ENCODE data around the gene PHF14. TPM values are rescaled to one million over a fixed set of nuclear protein-coding genes. Genes with fewer than 3 reads are reported as not detected.

Gene PHF14
- polyA plus RNA-seq, 3 donors = 10.2 to 23.1 (median 12.6) TPM

DNA sequence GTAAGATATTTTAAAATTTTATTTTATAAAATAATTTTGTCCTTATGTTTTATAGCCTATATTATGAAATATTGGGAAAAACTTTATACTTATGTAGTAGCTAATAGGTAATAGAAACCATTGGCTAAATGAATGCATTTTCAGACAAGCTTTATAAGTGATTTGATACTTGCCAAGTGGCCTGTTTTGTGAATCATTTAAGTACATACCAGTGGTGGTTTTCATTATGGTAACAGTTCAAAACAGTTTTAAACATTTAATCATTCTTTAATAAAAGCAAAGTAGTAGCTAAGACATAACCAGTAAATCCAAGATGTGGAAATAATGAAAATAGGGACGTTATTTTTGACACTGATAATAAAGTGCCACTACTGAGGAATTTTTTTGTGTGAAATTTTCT, 182.2 kb downstream of the PHF14 start:
- no peak overlapping the region for H3K27ac ChIP-seq (ENCODE audit: low read depth, low read length)
- WGBS, 3 donors = 68 to 80% (median 74%) methylated on average over 1 of the region's 1 CpG

DNA sequence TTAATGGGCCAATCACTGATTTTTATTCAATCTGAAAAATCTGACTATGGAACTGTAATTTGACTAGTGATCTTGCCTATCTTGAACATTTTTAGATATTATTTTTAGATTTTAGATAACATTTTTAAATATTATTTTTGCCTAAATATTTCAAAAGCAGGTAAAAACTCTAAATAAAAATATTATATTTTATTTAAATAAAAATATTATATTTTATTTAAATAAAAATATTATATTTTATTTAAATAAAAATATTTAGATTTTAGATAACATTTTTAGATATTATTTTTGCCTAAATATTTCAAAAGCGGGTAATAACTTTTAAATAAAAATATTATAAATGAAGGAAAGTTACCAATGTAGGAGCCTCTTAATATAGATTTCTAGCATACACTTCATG, 187.8 kb downstream of the PHF14 start:
- WGBS, 3 donors = 97 to 98% (median 98%) methylated on average over 1 of the region's 1 CpG
- H3K27ac ChIP-seq (ENCODE audit: low read depth, low read length) = no peak overlapping the region

DNA sequence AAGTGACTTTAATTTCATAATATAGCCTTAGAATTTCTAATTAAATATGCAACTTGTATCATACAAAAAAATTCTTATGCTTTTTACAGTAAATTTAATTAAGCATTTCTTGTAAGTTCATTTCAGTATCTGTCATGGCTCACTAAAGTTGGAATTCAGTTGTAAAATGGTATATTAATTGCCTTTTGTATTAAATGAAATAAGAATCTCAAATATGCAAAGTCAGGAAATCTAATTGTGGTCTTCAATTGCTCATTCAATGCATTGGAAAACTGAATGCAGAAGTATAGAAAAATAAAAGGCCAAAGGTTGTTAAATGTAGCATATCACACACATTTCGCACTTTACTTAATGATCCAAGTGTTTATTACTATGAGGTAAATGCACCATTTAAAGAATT, 189.5 kb downstream of the PHF14 start:
- 97 to 100% (median 98%) methylated on average over 1 of the region's 1 CpG for WGBS, 3 donors
- H3K27ac ChIP-seq (ENCODE audit: low read depth, low read length) = no peak overlapping the region

DNA sequence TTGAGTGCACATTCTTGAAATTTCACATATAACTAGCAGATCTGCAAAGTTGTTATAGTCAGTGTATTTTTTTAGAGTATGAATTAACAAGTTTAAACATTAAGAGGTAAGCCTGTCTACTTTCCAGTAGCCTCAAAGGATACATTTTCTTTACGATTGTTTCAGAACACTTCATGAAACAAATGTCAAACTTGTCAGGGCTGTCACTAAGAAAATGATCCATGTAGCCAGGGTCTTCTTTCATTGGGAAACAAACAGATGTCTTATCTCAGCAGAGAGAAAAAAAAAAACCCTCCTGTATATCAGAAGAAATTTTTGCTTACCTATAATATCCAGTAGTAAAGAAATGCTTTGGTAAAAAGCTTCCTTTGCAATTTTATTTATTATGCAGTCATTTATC, 192.4 kb downstream of the PHF14 start:
- no peak overlapping the region for H3K27ac ChIP-seq (ENCODE audit: low read depth, low read length)
- 77 to 90% (median 88%) methylated on average over 1 of the region's 1 CpG for WGBS, 3 donors

DNA sequence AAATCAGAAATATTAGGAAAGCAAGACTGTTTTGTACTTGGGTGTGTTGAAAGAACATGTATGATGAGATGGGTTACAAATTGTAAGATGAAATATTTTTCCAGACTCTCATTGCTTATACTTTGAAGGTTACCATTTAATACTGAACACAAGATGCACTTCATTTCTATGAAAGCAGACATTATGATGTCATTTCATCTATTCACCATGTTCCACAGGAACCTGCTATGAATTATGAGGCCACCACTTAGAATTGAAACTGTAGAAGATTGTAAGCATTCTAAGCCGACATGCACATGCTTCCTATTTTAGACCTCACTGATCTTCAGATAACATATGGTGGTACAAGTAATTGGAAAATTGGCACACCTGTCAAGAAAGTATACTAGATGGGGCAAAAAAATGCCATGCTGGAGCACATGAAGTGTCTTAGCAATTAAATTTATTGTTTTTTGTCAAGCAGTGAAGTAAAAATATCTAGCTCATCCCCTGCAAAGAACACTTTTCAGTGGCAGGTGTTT, 195.0 kb downstream of the PHF14 start:
- no peak overlapping the region for H3K27ac ChIP-seq (ENCODE audit: low read depth, low read length)
- WGBS, 3 donors = 62 to 86% (median 73%) methylated on average over 1 of the region's 1 CpG

DNA sequence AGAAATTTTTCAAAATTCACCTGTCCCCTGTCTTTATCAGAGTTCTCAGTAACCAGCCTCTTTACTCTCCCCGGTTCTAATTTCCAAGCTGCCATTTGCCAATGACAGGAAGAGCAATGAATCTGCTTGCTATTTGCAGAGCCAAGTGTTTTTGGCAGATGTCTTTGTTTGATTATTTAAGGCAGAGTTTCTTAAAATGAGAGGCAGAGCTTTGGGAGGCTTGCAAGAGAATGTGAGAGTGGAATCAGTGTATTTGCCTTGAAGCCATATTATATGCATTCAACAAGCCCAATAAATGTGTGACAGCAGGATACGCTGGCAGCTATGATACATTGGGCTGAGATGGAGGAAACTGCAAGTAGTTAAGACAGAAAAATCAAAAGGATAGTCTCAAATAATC, 196.5 kb downstream of the PHF14 start:
- H3K27ac ChIP-seq (ENCODE audit: low read depth, low read length) = no peak overlapping the region

DNA sequence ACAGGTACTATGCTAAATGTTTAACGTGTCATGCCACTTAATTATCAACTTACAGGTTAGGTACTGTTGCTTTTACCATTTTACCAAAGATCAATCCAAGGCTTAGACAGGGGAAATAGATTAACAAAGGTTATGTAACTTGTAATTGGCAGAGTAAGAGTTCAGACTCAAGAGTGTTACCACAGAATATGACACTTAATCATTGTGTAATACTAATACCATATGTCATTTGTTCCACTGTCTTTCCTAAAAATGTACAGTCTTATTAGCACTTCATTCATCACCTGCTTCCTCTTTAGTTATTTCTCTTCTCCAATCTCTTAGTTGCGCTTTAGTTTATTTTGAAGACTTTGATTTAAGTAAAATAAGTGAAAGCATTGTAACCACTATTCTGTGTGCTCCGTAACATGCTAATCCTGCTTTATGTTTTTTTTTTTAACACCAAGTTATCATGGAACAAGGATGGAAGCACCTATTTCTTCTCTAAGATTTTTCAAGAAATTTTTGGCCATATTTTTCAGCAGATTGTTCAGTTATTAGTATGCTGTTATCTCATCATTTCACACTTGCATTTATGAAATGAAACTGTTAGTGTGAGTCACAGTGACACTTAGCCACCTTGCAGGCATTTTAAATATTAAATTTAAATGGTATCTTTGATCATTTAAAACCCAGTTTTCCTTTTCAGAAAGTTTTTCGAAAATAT, 197.3 kb downstream of the PHF14 start:
- WGBS, 3 donors = 87 to 92% (median 88%) methylated on average over 4 of the region's 4 CpGs
- H3K27ac ChIP-seq (ENCODE audit: low read depth, low read length) = no peak overlapping the region

More for the DNA sequence above, 196.5 kb downstream of the PHF14 start:
- WGBS, 3 donors = 54 to 55% (median 55%) methylated on average over 2 of the region's 2 CpGs

DNA sequence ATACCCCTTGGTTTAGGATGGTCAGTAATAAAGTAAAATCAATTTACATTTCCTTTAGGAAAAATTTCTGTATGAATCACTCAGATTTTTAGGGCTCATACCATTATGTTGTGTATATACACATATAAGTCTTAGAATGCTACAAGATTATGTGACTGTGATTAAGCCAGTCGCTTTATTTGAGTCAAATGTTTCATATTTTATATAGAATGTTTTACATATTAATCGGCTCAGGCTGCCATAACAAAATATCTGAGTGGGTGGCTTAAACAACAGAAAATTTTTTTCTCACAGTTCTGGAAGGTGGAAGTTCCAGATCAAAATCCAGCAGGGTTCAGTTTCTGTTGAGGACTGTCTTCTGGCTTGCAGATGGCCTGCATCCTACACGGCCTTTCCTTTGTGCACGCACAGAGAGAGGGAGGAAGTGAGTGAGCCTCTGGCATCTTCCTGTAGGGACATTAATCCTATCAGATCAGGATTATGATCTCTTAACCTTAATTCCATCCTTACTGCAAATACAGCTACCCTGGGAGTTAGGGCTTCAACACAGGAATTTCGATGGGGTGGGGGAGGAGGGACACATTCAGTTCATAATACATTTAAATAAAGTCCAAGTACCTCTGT, 198.0 kb downstream of the PHF14 start:
- H3K27ac ChIP-seq (ENCODE audit: low read depth, low read length) = no peak overlapping the region
- 78 to 94% (median 82%) methylated on average over 5 of the region's 5 CpGs for WGBS, 3 donors

DNA sequence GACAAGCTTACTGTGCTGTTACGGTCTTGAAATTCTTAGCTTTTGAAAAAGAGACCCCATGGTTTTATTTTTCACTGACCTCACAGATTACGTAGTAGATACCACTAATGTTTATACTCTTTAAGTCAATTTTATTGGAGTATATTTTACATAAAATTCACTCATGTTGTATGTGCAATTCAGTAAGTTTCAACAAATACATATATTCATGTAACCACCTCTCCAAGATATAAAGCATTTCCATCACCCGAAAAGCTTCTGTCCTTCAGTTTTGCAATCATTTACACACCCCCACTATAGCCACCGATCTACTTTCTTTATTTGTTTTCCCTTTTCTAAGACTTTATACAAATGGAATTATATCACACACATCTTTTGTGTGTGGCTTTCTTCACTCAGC, 199.2 kb downstream of the PHF14 start:
- 87 to 94% (median 92%) methylated on average over 4 of the region's 4 CpGs for WGBS, 3 donors
- no peak overlapping the region for H3K27ac ChIP-seq (ENCODE audit: low read depth, low read length)

DNA sequence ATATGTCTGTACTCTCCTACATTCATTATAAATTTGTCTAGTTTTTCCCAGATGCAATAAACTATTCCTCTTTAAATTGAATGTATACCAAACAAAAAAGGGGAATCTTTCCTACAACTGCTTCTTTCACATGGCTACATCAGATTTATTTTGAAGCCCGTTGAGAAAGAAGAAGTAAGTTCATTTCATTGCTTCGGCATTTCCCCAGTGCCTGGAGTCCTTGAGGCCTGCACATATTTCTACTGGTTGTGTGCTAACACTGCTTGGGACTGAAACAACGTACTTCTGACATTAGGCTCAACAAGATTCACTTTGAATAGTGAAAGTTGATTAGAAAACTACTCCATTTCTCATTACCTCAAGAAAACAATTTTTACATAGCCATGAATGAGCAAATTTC, 201.7 kb downstream of the PHF14 start:
- 56 to 80% (median 58%) methylated on average over 3 of the region's 3 CpGs for WGBS, 3 donors
- H3K27ac ChIP-seq (ENCODE audit: low read depth, low read length) = no peak overlapping the region

DNA sequence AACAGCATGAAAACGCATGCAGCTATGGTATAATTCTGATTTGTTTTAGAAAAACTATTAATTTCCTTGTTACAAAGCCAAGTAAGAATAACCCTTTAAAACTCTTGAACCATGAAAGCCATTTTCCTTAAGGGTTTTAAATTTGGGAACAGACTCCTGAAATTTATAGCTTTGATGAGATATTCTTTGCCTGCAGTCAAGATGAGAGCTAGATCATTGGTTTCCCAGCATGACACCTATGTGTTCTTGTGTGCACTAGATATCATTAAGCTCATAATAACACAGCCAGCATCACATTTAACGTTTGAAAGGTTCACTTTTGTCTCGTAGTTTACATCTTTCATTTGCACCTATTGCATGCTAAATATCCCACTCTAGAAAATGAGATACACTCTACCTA, 202.2 kb downstream of the PHF14 start:
- H3K27ac ChIP-seq (ENCODE audit: low read depth, low read length) = no peak overlapping the region
- WGBS, 3 donors = 44 to 75% (median 73%) methylated on average over 3 of the region's 3 CpGs

DNA sequence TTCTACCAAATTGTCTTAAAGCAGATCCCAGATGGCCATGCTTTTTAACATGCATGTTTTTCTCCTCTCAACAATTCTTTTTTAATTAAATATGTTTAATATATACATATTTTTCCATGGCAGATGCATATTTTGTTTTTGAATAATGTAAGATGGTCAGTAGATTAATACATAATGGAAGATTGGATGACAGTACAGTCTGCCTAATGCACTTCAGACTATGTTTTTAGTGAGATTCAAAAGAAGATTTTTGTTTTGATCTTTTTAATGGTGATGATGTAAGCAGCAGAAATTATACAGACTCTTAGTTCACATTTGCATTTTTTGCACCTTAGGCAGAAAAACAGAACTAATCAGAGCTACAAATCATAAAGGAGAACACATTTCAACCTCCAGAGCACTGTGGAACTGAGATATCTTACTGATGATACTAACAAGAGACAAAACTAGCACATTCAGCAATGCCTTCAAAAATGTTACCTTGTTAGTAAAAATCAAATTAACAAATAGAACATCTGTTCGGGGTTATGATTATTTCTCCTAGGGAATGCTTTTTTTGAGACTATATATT, 203.4 kb downstream of the PHF14 start:
- no peak overlapping the region for H3K27ac ChIP-seq (ENCODE audit: low read depth, low read length)
- whole genome bisulfite sequencing, 3 donors = 86 to 88% (median 86%) methylated on average over 1 of the region's 1 CpG

DNA sequence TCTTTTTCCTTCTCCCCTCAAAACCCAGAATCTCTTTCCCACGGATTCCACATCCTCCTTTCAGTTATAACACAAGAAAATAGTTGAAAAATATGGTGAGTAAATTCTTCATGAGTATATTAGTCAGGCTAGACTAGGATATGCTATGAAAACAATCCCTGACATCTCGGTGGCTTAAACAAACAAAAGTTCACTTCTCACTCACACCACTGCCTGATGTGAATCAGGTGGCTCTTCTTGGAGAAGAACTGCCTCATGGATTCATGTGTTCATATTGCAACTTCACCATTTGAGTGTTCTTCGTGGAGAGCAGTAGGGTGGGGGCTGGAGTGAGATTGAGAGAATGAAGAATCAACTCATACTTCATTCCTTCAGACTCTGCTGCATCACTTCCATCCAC, 204.1 kb downstream of the PHF14 start:
- WGBS, 3 donors = 56 to 75% (median 71%) methylated on average over 3 of the region's 3 CpGs
- no peak overlapping the region for H3K27ac ChIP-seq (ENCODE audit: low read depth, low read length)

DNA sequence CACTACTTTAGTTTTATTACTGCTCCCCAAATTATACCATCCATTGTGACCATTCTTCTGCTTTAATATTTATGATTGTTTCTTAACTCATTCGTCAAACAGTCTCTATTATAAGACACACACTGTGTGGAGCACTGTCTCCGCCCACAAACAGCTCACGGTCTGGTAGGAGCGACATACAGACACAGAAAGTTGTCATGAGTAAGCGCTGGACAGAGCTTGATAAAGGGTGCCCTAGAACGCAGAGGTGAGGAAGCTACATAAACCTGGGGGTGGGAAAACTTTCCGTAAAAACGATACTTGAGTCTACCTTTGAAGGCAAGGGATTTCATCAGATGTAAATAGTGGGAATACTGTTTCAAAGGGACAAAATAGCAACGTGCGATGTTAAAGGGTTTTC, 207.9 kb downstream of the PHF14 start:
- whole genome bisulfite sequencing, 3 donors = 77 to 83% (median 83%) methylated on average over 10 of the region's 10 CpGs
- H3K27ac ChIP-seq (ENCODE audit: low read depth, low read length) = no peak overlapping the region

DNA sequence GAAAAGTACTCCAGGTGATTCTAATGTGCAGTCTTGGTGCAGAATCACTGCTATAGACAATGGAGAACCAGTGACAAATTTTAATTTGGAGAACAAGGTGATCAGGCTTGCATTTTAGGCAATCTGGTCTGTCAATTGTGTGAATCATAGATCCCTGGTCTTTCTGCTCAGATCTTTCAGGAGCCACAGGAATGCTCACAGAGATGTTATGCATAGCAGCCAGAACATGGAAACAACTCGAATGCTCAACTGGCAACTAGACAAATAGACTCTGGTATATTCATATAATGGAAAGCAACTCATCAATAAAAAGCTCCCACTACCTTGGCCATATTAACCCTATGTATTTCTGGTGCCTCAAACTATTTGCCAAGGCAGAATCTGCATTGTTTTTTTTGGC, 209.1 kb downstream of the PHF14 start:
- no peak overlapping the region for H3K27ac ChIP-seq (ENCODE audit: low read depth, low read length)
- WGBS, 3 donors = 66 to 77% (median 70%) methylated on average over 1 of the region's 1 CpG

DNA sequence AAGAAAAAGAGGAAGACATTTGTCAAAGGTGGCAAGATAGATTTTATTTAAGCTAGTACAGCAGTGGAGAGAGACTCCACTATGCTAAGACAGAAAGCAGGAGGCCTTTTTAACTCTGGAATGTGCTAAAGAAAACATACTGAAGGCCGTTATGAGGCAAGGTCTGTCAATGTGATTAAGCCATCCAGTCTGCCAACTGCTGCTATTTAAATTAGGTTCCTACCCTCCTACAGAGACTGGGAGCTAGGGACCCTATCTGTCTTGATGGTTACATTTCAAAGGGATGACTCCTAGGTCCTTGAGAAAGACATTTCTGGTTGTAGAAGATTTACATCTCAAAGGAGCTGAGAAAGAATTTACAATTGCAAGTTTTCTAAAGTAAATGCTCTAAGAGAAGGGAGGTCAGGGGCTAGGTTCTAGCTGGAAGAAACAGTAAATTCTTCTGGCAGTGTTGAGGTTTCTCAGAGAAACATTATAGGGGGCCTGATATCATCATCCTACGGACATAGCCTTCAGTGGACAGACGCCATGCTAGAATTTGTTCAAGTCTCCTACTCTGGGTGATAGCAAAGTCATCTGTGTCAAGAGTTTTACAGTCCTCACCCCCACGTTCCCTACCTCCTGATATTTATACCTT, 211.6 kb downstream of the PHF14 start:
- H3K27ac ChIP-seq (ENCODE audit: low read depth, low read length) = no peak overlapping the region
- 55 to 62% (median 60%) methylated on average over 4 of the region's 4 CpGs for WGBS, 3 donors

DNA sequence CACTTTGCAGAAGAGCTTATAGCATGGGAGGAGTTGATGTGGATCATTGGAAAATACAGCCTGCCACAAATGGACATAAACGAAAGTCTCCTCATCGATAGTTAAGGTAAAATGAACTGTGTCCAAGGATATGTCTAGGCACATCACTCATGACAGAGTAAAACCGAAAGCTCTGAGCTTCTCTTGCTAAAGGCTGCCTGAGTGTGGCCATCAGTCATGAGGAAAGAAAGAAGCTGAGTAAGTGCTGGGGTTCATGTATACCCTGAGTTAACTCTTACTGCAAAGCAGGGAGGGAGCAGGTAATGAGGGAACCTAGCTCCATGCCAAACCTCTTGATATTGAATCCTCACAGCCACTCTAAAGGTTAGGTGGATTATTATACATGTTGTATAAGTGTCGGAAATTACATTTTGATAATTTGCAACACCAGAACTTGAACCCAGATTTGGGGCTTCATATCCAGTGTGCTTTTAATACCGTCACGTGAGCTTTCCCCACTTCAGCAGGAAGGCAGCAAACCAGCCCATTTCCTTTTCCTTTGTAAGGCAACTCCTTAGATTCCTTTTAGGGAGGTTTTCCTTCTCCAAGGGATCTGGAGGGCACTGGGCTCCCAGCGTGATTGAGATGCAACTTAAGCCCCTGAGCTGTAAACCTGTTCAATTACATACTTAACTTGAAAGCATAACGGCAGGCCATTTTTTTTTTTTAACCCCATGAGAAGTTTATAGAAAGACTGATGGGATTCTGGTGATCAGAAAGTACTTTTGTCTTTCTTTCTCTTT, 215.0 kb downstream of the PHF14 start:
- no peak overlapping the region for H3K27ac ChIP-seq (ENCODE audit: low read depth, low read length)
- 59 to 76% (median 72%) methylated on average over 8 of the region's 8 CpGs for WGBS, 3 donors

DNA sequence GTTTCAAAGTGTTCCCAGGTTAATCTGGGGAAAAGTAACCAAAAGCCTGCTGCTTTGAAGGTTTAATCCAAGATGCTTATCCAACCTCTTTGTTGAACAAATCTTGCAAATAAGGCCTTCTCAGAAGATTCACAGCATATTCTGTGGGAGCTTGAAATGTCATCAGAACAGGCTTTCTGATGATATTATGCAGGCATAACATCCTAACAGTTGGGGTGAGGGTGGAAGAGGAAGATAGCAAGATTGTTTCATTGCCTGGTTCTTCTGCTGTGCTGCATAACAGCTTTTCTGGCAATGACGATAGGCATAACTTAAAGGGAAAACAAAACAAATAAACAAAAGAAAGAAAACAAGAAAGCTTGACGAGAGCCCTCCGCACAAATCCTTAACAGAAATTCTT, 217.4 kb downstream of the PHF14 start:
- WGBS, 3 donors = 79 to 89% (median 79%) methylated on average over 3 of the region's 3 CpGs
- no peak overlapping the region for H3K27ac ChIP-seq (ENCODE audit: low read depth, low read length)

All from adipose tissue (tissue), 3 donors.